Measurements from ENCODE around the gene OR8H2.

DNA sequence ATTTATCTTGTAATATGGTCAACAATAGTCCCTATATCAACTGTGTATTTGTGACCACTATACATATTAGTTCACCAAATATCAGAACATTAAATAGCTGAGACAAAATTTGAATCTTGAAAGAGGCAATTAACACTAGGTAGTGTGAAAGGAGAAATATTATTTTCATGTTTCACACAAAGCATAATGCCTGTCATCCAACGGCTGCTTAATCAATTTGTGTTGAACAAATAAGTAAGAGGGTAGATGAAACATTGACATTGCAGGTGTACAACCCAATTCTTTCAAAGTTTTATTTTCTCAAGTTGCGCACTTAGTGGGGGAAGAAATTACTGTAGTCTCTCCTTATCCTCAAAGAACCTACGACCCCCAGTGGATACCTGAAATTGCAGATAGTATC is 13.8 kb upstream of the OR8H2 start:
- TF ChIP-seq POLR2A (IDR thresholded peaks at IDR 0.05; ENCODE audit: low read depth, low read length) (no peak), MYC (IDR thresholded peaks at IDR 0.05; ENCODE audit: low read depth, low read length) (no peak), POLR2AphosphoS5 (IDR thresholded peaks at IDR 0.05; ENCODE audit: insufficient read depth, low read depth, low read length) (no peak), JUN (IDR thresholded peaks at IDR 0.05; ENCODE audit: borderline replicate concordance, insufficient read depth, insufficient read length, low read depth) (no peak), EZH2 (IDR thresholded peaks at IDR 0.05; ENCODE audit: borderline replicate concordance, low read depth, low read length, severe bottlenecking) (no peak), GATA2 (IDR thresholded peaks at IDR 0.05; ENCODE audit: insufficient read depth, insufficient read length, low read depth, low read length) (no peak)
- TF ChIP-seq, protein P1, sequence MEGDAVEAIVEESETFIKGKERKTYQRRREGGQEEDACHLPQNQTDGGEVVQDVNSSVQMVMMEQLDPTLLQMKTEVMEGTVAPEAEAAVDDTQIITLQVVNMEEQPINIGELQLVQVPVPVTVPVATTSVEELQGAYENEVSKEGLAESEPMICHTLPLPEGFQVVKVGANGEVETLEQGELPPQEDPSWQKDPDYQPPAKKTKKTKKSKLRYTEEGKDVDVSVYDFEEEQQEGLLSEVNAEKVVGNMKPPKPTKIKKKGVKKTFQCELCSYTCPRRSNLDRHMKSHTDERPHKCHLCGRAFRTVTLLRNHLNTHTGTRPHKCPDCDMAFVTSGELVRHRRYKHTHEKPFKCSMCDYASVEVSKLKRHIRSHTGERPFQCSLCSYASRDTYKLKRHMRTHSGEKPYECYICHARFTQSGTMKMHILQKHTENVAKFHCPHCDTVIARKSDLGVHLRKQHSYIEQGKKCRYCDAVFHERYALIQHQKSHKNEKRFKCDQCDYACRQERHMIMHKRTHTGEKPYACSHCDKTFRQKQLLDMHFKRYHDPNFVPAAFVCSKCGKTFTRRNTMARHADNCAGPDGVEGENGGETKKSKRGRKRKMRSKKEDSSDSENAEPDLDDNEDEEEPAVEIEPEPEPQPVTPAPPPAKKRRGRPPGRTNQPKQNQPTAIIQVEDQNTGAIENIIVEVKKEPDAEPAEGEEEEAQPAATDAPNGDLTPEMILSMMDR (IDR thresholded peaks at IDR 0.05; ENCODE audit: extremely low read depth in 1 of 2, insufficient read depth in 1 of 2, low read depth in 1 of 2, low read length in 2 of 2) = no peak
- TF ChIP-seq, protein P2, sequence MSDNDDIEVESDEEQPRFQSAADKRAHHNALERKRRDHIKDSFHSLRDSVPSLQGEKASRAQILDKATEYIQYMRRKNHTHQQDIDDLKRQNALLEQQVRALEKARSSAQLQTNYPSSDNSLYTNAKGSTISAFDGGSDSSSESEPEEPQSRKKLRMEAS (IDR thresholded peaks at IDR 0.05; ENCODE audit: insufficient read depth, insufficient read length) = no peak
